Stimulated activated CD8-positive, alpha-beta memory T cell treated with anti-CD3 and anti-CD28 coated beads, Interleukin-4, amount 100 ng/mL, for 48 hours (primary cell): ENCODE results near the gene TMEM242.
"Not testable (repeated sequence)": the region's sequence is repeated elsewhere in the genome, so short reads cannot be mapped to it uniquely, and the experiment has no call there.

Experiments
- DNase-seq: peaks from one replicate; pipeline ENCODE4 v3.0.0-alpha.2; 2020

TMEM242 gene

DNA sequence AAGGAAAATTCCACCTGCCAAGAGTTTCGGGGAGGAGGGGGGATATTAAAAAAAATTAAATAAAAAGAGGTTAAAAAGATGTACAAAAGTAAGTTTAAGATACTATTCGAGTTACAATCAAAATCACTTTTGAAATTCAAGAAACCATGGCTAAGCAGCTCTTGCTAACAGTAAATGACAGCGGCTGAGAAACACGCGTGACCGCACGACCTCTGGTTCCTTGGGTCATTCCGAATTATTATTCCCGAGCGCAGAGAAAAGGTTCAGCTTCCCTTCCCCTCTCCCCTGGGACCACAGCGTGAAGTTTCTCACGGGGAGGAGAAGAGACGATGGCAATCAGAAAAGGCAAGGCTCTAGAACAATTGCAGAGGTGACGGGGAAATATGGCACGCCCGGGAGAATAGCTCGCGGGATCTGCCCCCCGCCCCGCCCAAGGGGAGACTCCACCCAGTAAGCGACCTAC lies 496 bp downstream of the TMEM242 start:
- no peak for DNase-seq

DNA sequence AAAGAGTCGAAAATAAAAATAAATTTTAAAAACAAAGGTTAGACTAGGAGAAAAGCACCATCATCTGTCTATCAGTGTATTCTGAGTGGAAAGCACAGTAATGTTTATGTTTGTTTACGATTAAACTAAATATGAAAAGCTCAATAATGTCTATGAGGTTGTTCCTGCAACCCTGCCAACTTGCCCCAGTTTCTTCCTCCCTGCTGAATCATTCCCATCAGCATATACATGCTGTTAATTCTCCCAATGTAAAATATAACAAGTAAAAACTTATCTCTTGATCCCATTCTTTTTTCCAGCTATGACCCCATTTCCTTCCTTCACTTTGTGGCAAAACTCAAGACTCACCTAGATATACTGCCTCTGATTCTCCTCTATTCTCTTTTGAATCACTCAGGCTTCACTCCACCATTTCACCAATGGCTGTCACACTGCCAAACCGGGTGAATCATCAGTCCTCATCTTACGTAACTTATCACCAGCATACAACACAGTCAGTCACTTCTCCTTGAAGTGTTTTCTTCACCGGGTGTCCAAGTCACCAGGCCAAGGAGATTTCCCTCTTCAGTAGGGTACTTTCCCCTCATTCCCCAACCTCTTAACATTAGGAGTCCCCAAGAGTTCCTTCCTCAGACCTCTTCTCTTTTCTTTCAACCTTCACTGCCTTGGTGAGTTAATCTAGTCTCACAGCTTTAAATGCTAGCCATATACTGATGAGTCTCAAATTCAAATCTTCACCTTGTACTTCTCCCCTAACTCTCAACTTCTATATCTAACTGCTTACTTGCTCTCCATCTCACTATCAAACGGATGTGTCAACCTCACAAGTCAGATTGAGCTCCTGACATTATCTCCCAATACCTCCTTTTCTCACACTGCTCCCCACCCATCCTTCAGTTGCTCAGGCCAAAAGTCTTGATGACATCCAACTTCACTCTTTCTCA lies 6.2 kb downstream of the TMEM242 start:
- DNase-seq = peak; percentile 55

DNA sequence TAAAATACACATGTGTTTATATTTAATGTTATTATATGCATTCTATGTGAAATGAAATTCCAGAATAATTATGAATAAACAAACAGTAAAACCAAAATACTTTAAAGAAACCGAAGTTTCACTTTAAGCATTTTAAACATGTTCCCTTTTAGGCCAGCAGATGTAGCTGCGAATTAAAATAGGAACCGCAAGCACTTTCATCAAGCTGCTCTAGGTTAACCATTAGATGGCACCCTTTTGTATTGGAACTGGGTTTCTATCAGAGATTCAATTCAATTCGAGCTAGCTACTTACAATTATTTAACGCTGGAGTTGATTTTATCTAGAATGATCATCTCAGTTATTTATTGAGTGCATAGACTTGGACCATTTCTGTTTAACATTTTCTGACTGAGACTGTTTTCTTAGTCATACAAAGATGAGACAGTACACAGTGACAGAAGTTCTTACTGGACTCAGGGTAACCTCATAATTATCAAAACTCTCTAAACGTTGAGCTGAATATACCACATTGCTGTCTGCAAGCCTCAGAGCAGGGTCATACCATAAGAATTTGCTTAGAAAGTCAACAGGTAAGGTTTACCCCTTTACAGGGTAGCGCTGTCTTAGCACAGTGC lies 8.5 kb downstream of the TMEM242 start:
- DNase-seq = no peak

DNA sequence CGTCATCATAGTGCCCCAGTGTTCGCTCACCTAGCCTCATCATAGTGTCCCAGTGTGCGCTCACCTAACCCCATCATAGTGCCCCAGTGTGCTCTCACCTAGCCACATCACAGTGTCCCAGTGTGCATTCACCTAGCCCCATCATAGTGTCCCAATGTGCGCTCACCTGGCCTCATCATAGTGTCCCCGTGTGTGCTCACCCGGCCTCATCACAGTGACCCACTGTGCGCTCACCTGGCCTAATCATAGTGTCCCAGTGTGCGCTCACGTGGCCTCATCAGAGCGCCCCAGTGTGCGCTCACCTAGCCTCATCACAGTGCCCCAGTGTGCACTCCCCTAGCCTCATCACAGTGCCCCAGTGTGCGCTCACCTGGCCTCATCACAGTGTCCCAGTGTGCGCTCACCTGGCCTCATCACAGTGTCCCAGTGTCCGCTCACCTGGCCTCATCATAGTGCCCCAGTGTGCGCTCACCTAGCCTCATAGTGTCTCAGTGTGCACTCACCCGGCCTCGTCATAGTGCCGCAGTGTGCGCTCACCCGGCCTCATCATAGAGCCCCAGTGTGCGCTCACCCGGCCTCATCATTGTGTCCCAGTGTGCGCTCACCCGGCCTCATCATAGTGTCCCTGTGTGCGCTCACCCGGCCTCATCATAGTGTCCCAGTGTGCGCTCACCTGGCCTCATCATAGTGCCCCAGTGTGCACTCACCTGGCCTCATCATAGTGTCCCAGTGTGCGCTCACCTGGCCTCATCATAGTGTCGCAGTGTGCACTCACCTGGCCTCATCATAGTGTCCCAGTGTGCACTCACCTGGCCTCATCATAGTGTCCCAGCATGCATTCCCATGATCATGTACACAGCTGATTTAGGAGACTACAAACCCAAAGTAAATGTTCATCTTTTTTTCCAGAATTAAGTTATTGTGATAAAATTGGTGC lies 9.5 kb downstream of the TMEM242 start:
- no peak for DNase-seq

DNA sequence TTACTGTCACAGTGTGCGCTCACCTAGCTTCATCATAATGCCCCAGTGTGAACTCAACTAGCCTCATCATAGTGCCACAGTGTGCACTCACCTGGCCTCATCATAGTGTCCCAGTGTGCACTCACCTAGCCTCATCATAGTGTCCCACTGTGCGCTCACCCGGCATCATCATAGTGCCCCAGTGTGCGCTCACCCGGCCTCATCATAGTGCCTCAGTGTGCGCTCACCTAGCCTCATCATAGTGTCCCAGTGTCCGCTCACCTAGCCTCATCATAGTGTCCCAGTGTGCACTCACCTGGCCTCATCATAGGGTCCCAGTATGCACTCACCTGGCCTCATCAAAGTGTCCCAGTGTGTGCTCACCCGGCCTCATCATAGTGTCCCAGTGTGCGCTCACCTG lies 10.6 kb downstream of the TMEM242 start:
- DNase-seq = no peak

DNA sequence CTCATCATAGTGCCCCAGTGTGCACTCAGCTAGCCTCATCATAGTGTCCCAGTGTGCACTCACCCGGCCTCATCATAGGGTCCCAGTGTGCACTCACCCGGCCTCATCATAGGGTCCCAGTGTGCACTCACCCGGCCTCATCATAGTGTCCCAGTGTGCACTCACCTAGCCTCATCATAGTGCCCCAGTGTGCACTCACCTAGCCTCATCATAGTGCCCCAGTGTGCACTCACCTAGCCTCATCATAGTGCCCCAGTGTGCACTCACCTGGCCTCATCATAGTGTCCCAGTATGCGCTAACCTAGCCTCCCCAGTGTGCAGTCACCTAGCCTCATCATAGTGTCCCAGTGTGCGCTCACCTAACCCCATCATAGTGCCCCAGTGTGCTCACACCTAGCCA lies 12.6 kb downstream of the TMEM242 start:
- DNase-seq = not testable (repeated sequence)

DNA sequence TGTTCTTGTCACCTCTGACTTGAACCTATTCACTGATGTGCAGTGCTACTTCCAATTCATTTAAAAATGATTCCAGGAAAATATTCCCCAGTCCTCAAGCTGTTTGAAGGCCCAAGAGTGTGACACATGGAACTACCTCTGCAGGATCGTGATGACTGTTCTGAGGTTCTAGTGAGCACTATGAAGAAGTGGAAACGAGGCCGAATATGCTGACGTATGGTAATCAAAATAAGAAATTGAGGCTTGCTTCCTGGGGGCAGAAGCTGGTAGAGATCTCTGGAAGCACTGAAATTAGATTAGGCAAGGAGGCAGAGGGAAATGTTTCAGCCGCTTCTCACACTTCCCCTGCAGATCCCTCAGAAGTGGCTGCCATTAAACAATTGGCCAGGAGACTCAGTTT lies 15.7 kb downstream of the TMEM242 start:
- no peak for DNase-seq

DNA sequence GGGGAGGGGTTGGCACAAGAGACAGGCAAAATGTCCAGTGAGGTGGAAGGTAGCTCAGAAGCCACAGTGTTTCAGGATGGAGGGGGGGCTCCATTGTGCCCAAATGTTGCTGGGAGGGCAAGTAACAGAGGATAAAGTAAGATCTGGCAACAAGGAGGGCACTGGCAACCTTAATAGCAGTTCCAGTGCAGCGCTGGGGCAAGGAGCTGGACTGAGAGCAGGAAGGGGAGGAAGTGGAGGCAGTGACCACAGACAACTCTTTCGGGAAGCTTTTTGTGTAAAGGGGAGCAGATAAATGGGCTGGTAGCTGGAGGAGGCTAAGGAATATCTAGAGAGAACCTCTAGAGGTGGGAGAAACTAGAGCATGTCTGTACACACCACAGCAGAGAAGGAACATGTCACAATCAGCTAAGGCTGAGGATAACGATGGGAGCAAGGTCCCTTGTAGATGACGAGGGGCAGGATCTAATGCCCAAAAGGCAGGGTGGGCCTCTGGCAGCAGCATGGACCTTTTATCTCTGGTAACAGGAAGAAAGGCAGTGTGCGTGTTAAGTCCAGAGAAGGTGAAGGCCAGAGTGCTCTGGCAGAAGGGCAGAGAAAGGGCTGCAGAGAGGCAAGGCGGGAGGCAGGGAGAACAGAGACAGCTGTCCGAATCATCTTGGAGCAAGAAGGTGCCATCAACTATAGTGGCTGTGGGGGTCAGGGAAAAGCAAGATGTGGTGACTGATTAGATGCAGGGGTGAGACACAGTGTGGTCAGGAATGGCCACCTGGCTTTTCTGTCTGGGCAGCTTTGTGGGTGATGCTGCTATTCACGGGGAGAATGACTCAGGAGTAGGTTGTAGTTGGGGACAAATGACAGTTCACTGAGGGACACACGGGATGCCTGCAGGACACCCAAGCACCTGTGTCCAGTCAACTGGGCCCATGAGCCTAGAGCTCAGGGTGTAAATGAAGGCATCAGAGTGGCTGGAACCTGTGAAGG lies 17.4 kb downstream of the TMEM242 start:
- no peak for DNase-seq

DNA sequence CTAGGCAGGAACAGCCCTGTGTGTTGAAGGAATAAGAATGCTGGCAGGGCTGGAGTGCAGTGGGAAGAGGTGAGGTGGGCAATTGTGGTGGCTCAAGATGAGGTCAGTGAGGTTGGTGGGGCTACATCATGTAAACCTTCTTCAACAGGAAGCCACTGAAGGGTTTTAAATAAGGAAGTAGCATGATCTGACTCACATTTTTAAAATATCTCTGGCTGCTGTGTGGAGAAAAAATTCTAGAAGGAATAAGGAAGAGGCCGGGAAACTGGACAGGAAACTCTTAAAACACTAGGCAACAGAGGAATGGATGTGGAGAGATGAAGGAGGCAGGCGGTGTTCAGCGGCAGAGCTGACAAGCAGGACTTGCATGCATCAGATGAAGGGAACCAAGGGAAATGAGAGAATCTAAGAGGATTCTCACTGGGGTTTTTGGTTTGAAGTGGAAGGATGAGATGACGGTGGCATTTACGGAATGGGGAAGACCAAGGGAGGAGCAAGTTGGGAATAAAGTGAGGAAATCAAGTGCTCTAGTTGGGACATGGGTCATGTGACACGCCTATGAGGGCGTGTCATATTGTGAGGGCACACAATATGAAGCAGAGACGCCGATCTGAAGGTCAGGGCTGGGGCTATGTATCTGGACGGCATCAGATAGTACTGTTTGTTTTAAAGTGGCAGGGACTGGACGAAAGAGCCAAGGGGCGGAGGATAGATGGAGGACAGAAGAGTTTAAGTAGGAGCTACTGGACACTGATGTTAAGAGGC lies 18.2 kb downstream of the TMEM242 start:
- DNase-seq = no peak

DNA sequence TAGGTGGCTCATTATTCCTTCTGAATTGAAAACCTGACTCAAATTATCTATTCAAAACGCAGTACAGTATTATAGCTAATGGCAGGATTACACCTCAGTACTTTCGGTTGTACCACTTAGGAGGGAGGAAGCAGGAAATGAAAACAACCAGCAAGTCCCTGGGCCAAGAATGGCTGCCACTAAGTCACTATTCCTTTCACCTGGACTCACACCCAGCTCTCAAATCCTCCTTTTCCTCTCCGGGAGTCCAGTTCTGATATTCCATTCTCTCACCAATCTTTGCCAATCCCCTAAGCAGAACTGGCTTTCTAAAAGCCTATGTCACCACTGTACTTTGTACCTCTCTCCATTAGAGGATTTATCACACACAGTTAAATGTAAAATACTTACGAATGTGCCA lies 20.6 kb downstream of the TMEM242 start:
- DNase-seq = no peak

DNA sequence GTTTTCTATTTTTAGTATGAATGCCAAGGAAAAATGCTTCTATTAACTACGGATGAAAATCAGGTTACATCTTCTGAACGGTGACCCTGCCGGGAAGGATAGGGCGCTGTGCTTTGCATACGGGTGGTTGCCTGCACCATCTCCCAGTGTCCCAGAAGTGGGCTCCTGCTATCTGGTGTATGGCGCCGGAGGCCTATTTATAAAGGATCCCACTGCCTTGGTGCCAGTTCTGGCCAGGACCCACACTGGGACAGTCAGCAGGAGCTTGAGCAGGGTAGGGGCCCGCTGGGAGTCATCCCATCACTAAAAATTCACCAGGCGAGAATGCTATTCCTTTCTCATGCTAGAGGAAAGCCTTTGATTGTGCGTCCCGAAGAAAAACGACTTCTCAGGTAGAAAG lies 22.9 kb downstream of the TMEM242 start:
- DNase-seq = no peak

DNA sequence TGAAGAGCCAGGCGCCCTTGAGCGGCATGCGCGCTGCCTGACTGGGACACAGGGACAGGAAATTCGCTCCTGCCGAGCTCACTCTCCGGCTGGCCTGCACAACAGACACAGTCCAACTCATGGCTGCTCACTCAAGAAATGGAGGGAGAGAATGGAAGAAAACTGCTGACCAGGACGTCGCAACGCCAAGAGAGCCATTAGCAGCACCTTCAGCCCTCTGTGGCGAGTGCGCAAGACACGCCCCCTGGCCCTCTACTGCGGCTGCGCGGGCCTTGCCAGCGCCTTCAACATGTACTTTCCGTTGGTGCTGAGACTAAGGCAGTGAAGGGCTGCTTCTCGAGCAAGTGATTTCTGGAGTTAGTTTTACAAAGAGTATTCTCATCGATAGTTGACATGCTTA lies 23.3 kb downstream of the TMEM242 start:
- DNase-seq = no peak

DNA sequence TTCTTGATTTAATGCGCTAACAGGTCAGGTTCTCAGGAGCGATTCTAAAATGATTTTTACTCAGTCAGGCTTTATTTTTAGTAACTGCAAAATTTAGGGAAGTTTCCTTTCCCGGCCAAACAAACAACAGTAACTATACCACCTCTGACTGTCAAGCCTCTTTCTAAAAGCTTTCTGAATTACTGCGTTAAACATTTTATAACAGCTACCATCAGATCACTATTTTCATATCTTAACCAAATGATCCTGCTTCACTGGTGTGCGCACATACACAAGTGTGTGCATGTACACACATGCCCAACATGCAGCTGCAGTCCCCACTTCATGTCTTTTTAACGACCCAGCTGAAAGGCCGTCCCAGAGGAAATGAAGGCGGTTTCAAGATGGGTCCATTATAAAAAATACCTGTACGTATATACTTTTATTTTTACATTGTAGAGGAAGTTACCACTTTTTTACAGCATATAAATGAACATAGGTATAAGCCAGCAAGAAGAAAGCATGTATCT lies 25.0 kb downstream of the TMEM242 start:
- DNase-seq = no peak

DNA sequence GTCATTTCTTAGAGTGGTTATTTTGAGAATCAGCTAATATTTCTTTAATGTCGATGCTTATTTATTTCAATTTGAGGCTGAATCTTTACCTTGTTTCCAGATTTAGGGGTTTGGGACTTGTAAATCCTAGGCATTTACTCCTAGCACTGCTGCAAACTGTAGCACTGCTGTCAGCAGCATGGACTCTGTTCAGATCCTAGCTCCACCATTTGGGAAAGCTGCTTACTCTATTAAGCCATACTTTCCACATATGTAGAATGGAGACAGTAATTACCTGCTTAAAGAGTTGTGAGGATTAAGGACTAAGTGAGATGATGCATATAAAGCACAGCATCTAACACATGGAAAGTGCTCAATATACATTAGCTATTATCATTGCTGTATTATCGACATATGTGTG lies 28.7 kb downstream of the TMEM242 start:
- no peak for DNase-seq

DNA sequence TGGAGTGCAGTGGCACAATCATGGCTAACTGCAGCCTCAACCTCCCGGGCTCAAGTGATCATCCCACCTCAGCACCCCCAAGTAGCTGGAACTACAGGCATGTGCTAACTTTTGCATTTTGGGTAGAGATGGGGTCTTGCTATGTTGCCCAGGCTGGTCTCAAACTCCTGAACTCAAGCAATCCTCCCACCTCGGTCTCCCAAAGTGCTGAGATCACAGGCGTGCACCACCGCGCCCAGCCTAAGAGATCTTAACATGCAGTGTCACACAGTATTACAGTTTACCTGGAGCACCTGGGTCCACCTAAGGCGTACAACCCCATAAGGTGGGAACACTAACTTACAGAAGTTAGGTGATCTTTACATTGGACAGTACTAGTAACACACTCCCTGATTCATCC lies 29.5 kb downstream of the TMEM242 start:
- no peak for DNase-seq

DNA sequence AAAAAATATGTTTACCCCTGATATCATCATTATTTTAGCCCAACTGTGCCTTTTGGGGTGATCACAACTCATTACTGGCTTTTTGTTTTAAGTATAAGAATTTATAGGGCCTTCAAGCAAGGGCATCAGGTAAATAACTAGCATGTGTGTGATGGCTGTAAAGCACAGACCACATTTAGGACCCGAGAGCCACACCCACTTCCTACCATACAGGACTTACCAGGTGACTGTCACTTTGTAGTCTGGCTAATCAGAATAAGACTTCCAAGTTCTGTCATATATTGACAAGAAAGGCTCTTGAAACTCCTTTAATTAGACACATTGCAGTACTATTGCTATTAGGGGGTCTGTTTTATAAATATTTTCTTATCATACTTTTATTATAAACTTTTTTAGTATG lies 31.1 kb downstream of the TMEM242 start:
- no peak for DNase-seq

DNA sequence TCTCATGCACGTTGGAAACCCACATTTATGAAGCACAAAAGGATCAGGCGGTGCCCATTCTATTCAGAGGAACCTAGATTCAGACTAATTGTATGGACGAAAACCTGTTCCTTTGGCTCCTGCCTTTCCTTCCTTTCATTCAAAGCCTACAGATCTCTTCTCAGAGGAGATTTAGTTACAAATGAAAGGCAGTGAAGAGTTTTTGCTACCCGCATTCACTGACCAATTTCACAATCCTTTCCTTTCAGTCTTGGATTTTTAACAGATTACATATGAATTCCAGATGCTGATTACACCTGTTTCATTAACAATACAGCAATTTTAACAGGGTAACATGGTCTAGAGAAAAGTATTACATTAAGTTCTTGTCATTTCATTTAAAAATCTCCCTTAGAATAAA lies 32.0 kb downstream of the TMEM242 start:
- DNase-seq = no peak

DNA sequence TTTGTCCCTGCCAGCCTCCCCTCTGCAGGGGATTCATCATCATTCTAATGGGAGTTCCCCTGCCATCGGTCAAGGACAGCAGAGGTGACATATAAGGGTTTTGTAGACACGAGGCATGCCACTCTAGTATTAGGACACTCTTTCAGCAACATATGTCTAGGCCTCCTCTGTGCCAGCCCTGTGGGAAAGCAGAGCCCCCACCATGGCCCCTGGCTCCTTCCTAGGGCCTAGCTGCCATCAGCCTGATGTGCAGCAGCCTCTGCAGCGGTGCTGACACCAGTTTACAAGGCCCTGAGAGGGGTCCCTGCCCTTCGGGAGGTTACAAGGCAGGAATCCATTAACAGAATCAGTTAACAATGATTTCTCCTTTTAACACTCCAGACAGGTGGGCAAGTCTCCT lies 32.5 kb downstream of the TMEM242 start:
- no peak for DNase-seq

DNA sequence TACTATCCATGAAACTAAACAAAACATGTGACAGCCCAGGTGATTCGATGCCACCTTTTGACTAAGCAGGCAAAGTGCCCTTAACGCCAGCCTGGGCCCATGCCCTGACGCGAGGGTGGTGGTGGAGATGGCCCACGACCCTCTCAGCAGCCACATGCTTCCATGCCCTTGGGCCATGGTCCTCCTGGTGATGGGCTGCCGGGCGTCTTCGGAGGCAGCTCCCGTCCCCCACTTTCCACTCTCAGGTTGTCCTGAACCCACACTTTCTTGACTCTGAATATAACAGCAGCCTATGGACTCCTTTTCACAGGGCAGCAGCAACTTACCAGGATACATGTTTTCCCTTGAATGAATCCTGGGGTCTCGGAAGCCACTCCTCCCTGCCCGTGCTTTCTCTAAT lies 33.6 kb downstream of the TMEM242 start:
- no peak for DNase-seq

DNA sequence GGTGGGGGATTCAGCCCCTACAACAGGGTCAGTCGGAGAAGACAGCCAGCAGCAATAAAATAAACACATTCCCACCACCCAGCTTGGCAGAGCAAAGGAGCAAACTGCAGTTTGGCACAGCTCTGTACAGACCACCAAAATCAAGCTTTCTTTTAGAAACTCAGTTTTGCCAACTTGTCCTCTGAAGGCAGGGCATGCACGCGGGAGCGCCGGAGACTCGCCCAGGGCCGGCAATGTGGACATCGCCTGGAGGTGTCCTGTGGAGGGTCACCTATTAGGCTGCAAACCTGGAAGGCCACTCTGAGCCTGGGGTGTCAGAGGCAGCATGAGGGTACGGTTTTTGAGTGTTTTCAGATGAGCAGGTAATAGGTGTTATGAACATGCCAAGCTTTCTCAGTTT lies 34.7 kb downstream of the TMEM242 start:
- DNase-seq = no peak

DNA sequence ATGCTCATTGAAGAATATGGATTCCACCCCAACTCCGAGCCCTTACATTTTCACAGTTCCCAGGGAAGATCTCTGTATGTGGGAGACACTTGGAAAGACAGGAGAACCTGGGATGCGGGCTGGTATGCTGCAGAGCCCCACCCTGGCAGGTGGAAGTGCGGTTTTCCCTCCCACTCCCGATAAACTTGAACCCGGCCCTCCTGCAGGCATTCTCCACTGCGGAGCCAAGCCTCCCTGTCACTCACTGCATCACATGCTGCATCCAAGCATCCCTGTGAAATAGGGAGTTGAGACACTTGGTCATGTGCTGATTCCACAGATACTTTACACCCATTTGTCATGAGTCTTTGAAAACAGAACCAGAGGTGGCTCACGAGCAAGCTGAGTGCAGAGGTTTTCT lies 35.4 kb downstream of the TMEM242 start:
- no peak for DNase-seq
